ENCODE results near the gene PTPRN2. TPM values are rescaled to one million over a fixed set of nuclear protein-coding genes. Genes with fewer than 3 reads are reported as not detected.

The PTPRN2 gene
- total and polyA plus RNA-seq, 9 of the 15 experiments (the other 6 are each of a cell fraction or from before 2014, with no cell fraction given), result not detected

GRCh38 chr7:157764946-157765537, 822.6 kb downstream of the PTPRN2 start:
- ATAC-seq (no peak), DNase-seq (ENCODE audit: extremely low read depth in 1 of 4, low spot score in 3 of 4) (no peak), FAIRE-seq (no peak)
- TF ChIP-seq RAD21 (CRISPR knock-in tag; conservative IDR thresholded peaks at IDR 0.05 in 1 of 2, IDR thresholded peaks at IDR 0.05 in 1 of 2) (no peak), GATA2 (CRISPR knock-in tag; IDR thresholded peaks at IDR 0.05) (no peak), KDM1A (IDR thresholded peaks at IDR 0.05) (peak; percentile 31 to 58; a peak in 2 of 4 replicates), CTBP1 (IDR thresholded peaks at IDR 0.05; ENCODE audit: borderline replicate concordance) (0 out of 2 replicates have a peak, but pooled peaks have one; percentile 35), TEAD1 (CRISPR knock-in tag; IDR thresholded peaks at IDR 0.05) (no peak), PKNOX1 (IDR thresholded peaks at IDR 0.05) (0 out of 2 replicates have a peak, but pooled peaks have one; percentile 20), ZNF318 (IDR thresholded peaks at IDR 0.05; ENCODE audit: borderline replicate concordance in 1 of 2, low read depth in 1 of 2) (no peak), MTA1 (IDR thresholded peaks at IDR 0.05; ENCODE audit: borderline replicate concordance) (0 out of 2 replicates have a peak, but pooled peaks have one; percentile 10), CREBBP (IDR thresholded peaks at IDR 0.05; ENCODE audit: low read depth, low read length) (peak; percentile 64)
- Histone ChIP-seq H3K9ac (ENCODE audit: insufficient read depth in 1 of 2, low read depth in 2 of 2, low read length in 2 of 2) (no peak overlapping the region), H3K4me2 (ENCODE audit: insufficient read depth, low read length) (no peak overlapping the region), H2AFZ (ENCODE audit: low read depth, low read length) (no peak overlapping the region), H4K20me1 (replicated peaks; ENCODE audit: control insufficient read depth, insufficient read depth, low read length) (no peaks in the 10 kb centered on the region; the same call in 1 of the 2 replicates), H3K9me1 (ENCODE audit: control insufficient read depth, insufficient read depth, low read length) (no peaks in the 10 kb centered on the region), H3K4me1 (replicated peaks in 1 of 2; ENCODE audit: control insufficient read depth in 2 of 2, insufficient read depth in 2 of 2, low read length in 2 of 2) (no peaks in the 10 kb centered on the region; a peak in 1 of 5 replicates), H3K4me3 (no peak overlapping the region), H3K36me3 (ENCODE audit: control insufficient read depth, insufficient read depth, low read length) (no peaks in the 10 kb centered on the region), H3K27ac (ENCODE audit: extremely low read depth, low read depth, low read length) (no peak overlapping the region), H3K27me3 (ENCODE audit: control insufficient read depth in 2 of 2, insufficient read depth in 2 of 2, low read length in 2 of 2) (peaks cover 22 to 38% of the 10 kb centered on the region in 2 experiments), H3K79me2 (ENCODE audit: control insufficient read depth, insufficient read depth, low read length) (no peaks in the 10 kb centered on the region), H3K9me3 (replicated peaks; ENCODE audit: control insufficient read depth, insufficient read depth, low read depth, low read length) (no peaks in the 10 kb centered on the region; the same call in 1 of the 2 replicates)
- ChIA-PET POLR2A (no interaction called here), CTCF (ENCODE audit: low intra/inter-chr PET ratio) (no interaction called here)
- no TSS peak for BruUV-seq (replicated peaks)
- WGBS (ENCODE audit: insufficient coverage, low coverage, missing lambda C conversion rate), result 0% methylated on average over 1 of the region's 1 CpG
- in situ Hi-C loops (cut with MboI) (no loop called here), intact Hi-C loops (cut with micrococcal nuclease) (no loop called here)
